A673 (cell line): Measurements from ENCODE around the gene SLC30A1. TPM values are rescaled to one million over a fixed set of nuclear protein-coding genes. Genes with fewer than 3 reads are reported as not detected.

Experiments used
- BruUV-seq: library from RNA; stranded (reverse); fragments of 400-500 nt; replicated peaks from 2 replicates; lab custom pipeline; 2021; lab: Mats Ljungman, UMichigan
- CTCF ChIA-PET: fragments of 300-600 bp; sonication (Branson Sonifier 250); formaldehyde crosslinking; loops from one replicate; lab custom pipeline; 2022; ENCODE audit warnings: antibody characterized with exemption; lab: Charles Lee
- POLR2A ChIA-PET: fragments of 300-600 bp; sonication (Branson Sonifier 250); formaldehyde crosslinking; loops from one replicate; lab custom pipeline; 2022; ENCODE audit warnings: antibody characterized with exemption; ENCODE audit not compliant: low non-redundant PET; lab: Charles Lee
- DNase-seq: peaks from one replicate; pipeline ENCODE4 v3.0.0-alpha.2; 2015; ENCODE audit warnings: low spot score
- H3K27ac ChIP-seq: fragments of 200-600 bp; sonication (generic); 2 replicates; pipeline ENCODE4 v1.5.1; 2016; ENCODE audit warnings: mixed run types, low read depth, mild to moderate bottlenecking, mixed read lengths, antibody characterized with exemption, low read length; ENCODE audit not compliant: poor library complexity, severe bottlenecking
- H3K27me3 ChIP-seq: fragments of 200-600 bp; sonication (generic); replicated peaks from 2 replicates; pipeline ENCODE4 v1.6.1; 2017; ENCODE audit warnings: mixed run types, low read depth, mild to moderate bottlenecking, mixed read lengths, antibody characterized with exemption, low read length; ENCODE audit not compliant: insufficient read depth, poor library complexity
- H3K36me3 ChIP-seq: fragments of 200-600 bp; sonication (generic); 2 replicates; pipeline ENCODE4 v1.6.1; 2016; ENCODE audit warnings: mixed run types, mild to moderate bottlenecking, mixed read lengths, antibody characterized with exemption, low read length; ENCODE audit not compliant: insufficient read depth, poor library complexity, severe bottlenecking
- H3K4me1 ChIP-seq: fragments of 200-600 bp; sonication (generic); 2 replicates; pipeline ENCODE4 v1.6.1; 2017; ENCODE audit warnings: mixed run types, mild to moderate bottlenecking, mixed read lengths, antibody characterized with exemption, low read length; ENCODE audit not compliant: insufficient read depth, poor library complexity, severe bottlenecking
- H3K4me3 ChIP-seq: fragments of 200-600 bp; sonication (generic); 2 replicates; pipeline ENCODE4 v1.5.1; 2016; ENCODE audit warnings: low read depth, mixed run types, mild to moderate bottlenecking, mixed read lengths, low read length; ENCODE audit not compliant: poor library complexity, severe bottlenecking
- H3K9me3 ChIP-seq: fragments of 200-600 bp; sonication (generic); 2 replicates; pipeline ENCODE4 v1.6.1; 2016; ENCODE audit warnings: mixed run types, low read depth, mild to moderate bottlenecking, mixed read lengths, antibody characterized with exemption, low read length; ENCODE audit not compliant: poor library complexity, severe bottlenecking
- CTCF ChIP-seq: fragments of 300-800, 200-600 bp; sonication (generic); conservative IDR thresholded peaks from 2 replicates; pipeline ENCODE4 v1.5.1; 2017; ENCODE audit warnings: low read depth, mild to moderate bottlenecking, antibody characterized with exemption, low read length, moderate library complexity, mixed read lengths
- EZH2 ChIP-seq: fragments of 200-600 bp; sonication (generic); IDR thresholded peaks from 2 replicates; pipeline ENCODE4 v1.6.1; 2017; ENCODE audit warnings: borderline replicate concordance, low read depth, mild to moderate bottlenecking, mixed read lengths, antibody characterized with exemption, low read length; ENCODE audit not compliant: poor library complexity, severe bottlenecking
- intact Hi-C: fragments of 100-400 bp; cut with micrococcal nuclease; formaldehyde crosslinking; loops from one replicate; pipeline ENCODE4 v1.10.0; 2022; ENCODE audit not compliant: unreplicated experiment
- total RNA-seq: library from RNA; stranded (reverse); gene quantifications from 2 replicates; pipeline ENCODE4 v1.2.3, GENCODE V29; 2021

SLC30A1 gene
- total RNA-seq, 1 experiment from 2014 or later: 12.2 TPM

- intact Hi-C loops: no loop called here
- H3K27me3 ChIP-seq: no peaks in the 10 kb centered on the region
- H3K27ac ChIP-seq: no peak overlapping the region
- no peaks in the 10 kb centered on the region for H3K9me3 ChIP-seq
- no peaks in the 10 kb centered on the region for H3K36me3 ChIP-seq
- ChIA-PET POLR2A (no interaction called here), CTCF (interaction anchor here (0.7 kb wide), 1 partner anchor 47 kb away, joined by 3 read pairs; no protein-coding TSS in a partner anchor)
- no peak for DNase-seq
- no peak for TF ChIP-seq EZH2
- no peak for TF ChIP-seq CTCF
- H3K4me1 ChIP-seq: no peaks in the 10 kb centered on the region
- H3K4me3 ChIP-seq: no peak overlapping the region
- BruUV-seq: no TSS peak
Measured at GRCh38 chr1:211526101-211526500, 52.9 kb downstream of the SLC30A1 start.

GRCh38 chr1:211525101-211525676 lies 53.8 kb downstream of the SLC30A1 start:
- POLR2A ChIA-PET: no interaction called here
- BruUV-seq: no TSS peak

GRCh38 chr1:211524521-211524920 lies 54.4 kb downstream of the SLC30A1 start:
- no peak overlapping the region for H3K27ac ChIP-seq

More at GRCh38 chr1:211525101-211525676, 53.8 kb downstream of the SLC30A1 start:
- Histone ChIP-seq H3K4me1 (no peaks in the 10 kb centered on the region), H3K4me3 (no peak overlapping the region), H3K27me3 (no peaks in the 10 kb centered on the region), H3K9me3 (no peaks in the 10 kb centered on the region), H3K36me3 (no peaks in the 10 kb centered on the region), H3K27ac (no peak overlapping the region)
- TF ChIP-seq CTCF: no peak
- no peak for TF ChIP-seq EZH2
- DNase-seq: no peak
- intact Hi-C loops: no loop called here
- CTCF ChIA-PET: no interaction called here

More at GRCh38 chr1:211524521-211524920, 54.4 kb downstream of the SLC30A1 start:
- Histone ChIP-seq H3K36me3 (no peaks in the 10 kb centered on the region), H3K4me3 (no peak overlapping the region), H3K4me1 (no peaks in the 10 kb centered on the region), H3K27me3 (no peaks in the 10 kb centered on the region), H3K9me3 (no peaks in the 10 kb centered on the region)
- intact Hi-C loops: no loop called here
- POLR2A ChIA-PET: interaction anchor here (0.7 kb wide), 1 partner anchor 23 kb away, joined by 3 read pairs; no protein-coding TSS in a partner anchor
- no TSS peak for BruUV-seq
- TF ChIP-seq CTCF: no peak
- TF ChIP-seq EZH2: no peak
- no peak for DNase-seq
- CTCF ChIA-PET: no interaction called here
